Neural cell (in vitro differentiated cells): Measurements from ENCODE around the gene APBB1IP. TPM values are rescaled to one million over a fixed set of nuclear protein-coding genes. Genes with fewer than 3 reads are reported as not detected.
"Not testable (repeated sequence)": the region's sequence is repeated elsewhere in the genome, so short reads cannot be mapped to it uniquely, and the experiment has no call there.

Experiments used
- H2AFZ ChIP-seq: fragments of 200-600, 300-800 bp; sonication (generic), shearing (Covaris generic); 2 replicates; pipeline ENCODE4 v1.6.0; 2014; ENCODE audit warnings: low read depth, mild to moderate bottlenecking, antibody characterized with exemption, low read length, moderate library complexity
- H3F3A ChIP-seq: fragments of 200-600 bp; shearing (Covaris generic); 2 replicates; pipeline ENCODE4 v1.6.1; 2016; ENCODE audit warnings: mild to moderate bottlenecking, moderate library complexity, mixed read lengths, antibody characterized with exemption, low read length; ENCODE audit not compliant: insufficient read depth, poor library complexity, severe bottlenecking
- H3K27ac ChIP-seq: fragments of 200-600, 300-800 bp; sonication (generic), shearing (Covaris generic); 2 replicates; pipeline ENCODE4 v1.5.1; 2014; ENCODE audit warnings: mild to moderate bottlenecking, low read length, moderate library complexity
- H3K27me3 ChIP-seq: fragments of 300-800, 200-600 bp; sonication (generic), shearing (Covaris generic); 2 replicates; pipeline ENCODE4 v1.6.0; 2014; ENCODE audit warnings: mild to moderate bottlenecking, low read depth, low read length, moderate library complexity; ENCODE audit not compliant: insufficient read depth
- H3K36me3 ChIP-seq: fragments of 300-800, 200-600 bp; sonication (generic), shearing (Covaris generic); 2 replicates; pipeline ENCODE4 v1.5.1; 2014; ENCODE audit warnings: mild to moderate bottlenecking, antibody characterized with exemption, low read length, moderate library complexity; ENCODE audit not compliant: insufficient read depth
- H3K4me2 ChIP-seq: fragments of 300-800, 200-600 bp; sonication (generic), shearing (Covaris generic); 2 replicates; pipeline ENCODE4 v1.6.0; 2014; ENCODE audit warnings: mild to moderate bottlenecking, low read length
- H3K4me3 ChIP-seq: fragments of 300-800, 200-600 bp; sonication (generic), shearing (Covaris generic); 2 replicates; pipeline ENCODE4 v1.5.1; 2014; ENCODE audit warnings: mild to moderate bottlenecking, low read length, moderate library complexity
- H3K79me2 ChIP-seq: fragments of 200-600 bp; shearing (Covaris generic); replicated peaks from 2 replicates; pipeline ENCODE4 v1.6.0; 2014; ENCODE audit warnings: mild to moderate bottlenecking, low read length, moderate library complexity; ENCODE audit not compliant: insufficient read depth
- H3K9ac ChIP-seq: fragments of 300-800, 200-600 bp; sonication (generic), shearing (Covaris generic); 2 replicates; pipeline ENCODE4 v1.6.1; 2016; ENCODE audit warnings: mild to moderate bottlenecking, low read length, mixed read lengths
- H3K9me2 ChIP-seq: fragments of 200-600 bp; shearing (Covaris generic); 2 replicates; pipeline ENCODE4 v1.6.1; 2016; ENCODE audit warnings: mild to moderate bottlenecking, low read length, mixed read lengths; ENCODE audit not compliant: insufficient read depth
- H3K9me3 ChIP-seq: fragments of 200-600, 300-800 bp; sonication (generic), shearing (Covaris generic); 2 replicates; pipeline ENCODE4 v1.6.1; 2016; ENCODE audit warnings: mild to moderate bottlenecking, mixed run types, low read length, moderate library complexity, mixed read lengths
- H4K20me1 ChIP-seq: fragments of 200-600 bp; shearing (Covaris generic); 2 replicates; pipeline ENCODE4 v1.6.1; 2016; ENCODE audit warnings: mild to moderate bottlenecking, mixed run types; ENCODE audit not compliant: insufficient read depth
- CTCF ChIP-seq: fragments of 450-650 bp; IDR thresholded peaks from 2 replicates; pipeline ENCODE4 v1.5.1; 2014; ENCODE audit warnings: antibody characterized with exemption, mild to moderate bottlenecking, moderate library complexity; ENCODE audit not compliant: poor library complexity, severe bottlenecking
- EP300 ChIP-seq: fragments of 450-650 bp; conservative IDR thresholded peaks from 2 replicates; pipeline ENCODE4 v1.6.1; 2014; ENCODE audit warnings: antibody characterized with exemption, mild to moderate bottlenecking, moderate library complexity; ENCODE audit not compliant: poor library complexity, severe bottlenecking
- EZH2 ChIP-seq: fragments of 200-600, 300-800 bp; shearing (Covaris generic), sonication (generic); IDR thresholded peaks from 2 replicates; pipeline ENCODE4 v1.6.1; 2014; ENCODE audit warnings: antibody characterized with exemption, low read length, borderline replicate concordance, mild to moderate bottlenecking; ENCODE audit not compliant: insufficient read depth, poor library complexity, severe bottlenecking
- MXI1 ChIP-seq: fragments of 450-650 bp; conservative IDR thresholded peaks from 2 replicates; pipeline ENCODE4 v1.6.1; 2014; ENCODE audit warnings: antibody characterized with exemption, mild to moderate bottlenecking; ENCODE audit not compliant: poor library complexity, severe bottlenecking
- POLR2AphosphoS5 ChIP-seq: IDR thresholded peaks from 2 replicates; pipeline ENCODE4 v1.6.1; 2012
- RAD21 ChIP-seq: fragments of 450-650 bp; conservative IDR thresholded peaks from 2 replicates; pipeline ENCODE4 v1.6.1; 2014; ENCODE audit warnings: antibody characterized with exemption, mild to moderate bottlenecking, moderate library complexity
- REST ChIP-seq: IDR thresholded peaks from 2 replicates; pipeline ENCODE4 v1.6.1; 2012; ENCODE audit warnings: borderline replicate concordance
- SMC3 ChIP-seq: fragments of 450-650 bp; conservative IDR thresholded peaks from 2 replicates; pipeline ENCODE4 v1.6.1; 2014; ENCODE audit warnings: antibody characterized with exemption, mild to moderate bottlenecking, moderate library complexity; ENCODE audit not compliant: poor library complexity
- TAF1 ChIP-seq: IDR thresholded peaks from 2 replicates; pipeline ENCODE4 v1.6.1; 2012; ENCODE audit warnings: low read depth
- polyA plus RNA-seq: library from polyadenylated mRNA; depleted of rRNA; stranded (reverse); fragments of >200 nt; gene quantifications from 2 replicates; pipeline ENCODE4 v1.2.3, GENCODE V29; 2014

Gene APBB1IP
- polyA plus RNA-seq, 1 donor from 2014 or later: not detected

DNA sequence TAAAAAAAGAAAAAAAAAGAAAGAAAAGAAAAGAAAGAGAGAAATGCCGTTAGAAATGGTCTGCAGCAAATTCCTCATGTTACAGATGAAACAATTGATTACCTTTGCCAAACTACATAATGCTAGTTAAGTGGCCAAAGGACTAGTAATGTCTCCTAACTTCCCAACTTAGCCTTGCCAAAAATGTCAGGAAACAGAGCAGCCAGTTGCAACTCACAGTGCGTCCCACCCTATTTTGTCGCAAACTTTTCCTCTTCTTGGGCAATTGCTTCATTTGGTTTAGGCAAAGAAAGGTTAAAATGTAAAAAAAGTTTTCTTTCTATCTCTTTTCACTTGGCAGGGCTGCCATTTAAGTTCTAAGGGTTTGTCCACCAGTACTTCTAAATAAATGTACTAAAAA, 53.1 kb downstream of the APBB1IP start:
- Histone ChIP-seq H3K4me3 (no peak overlapping the region), H3K9me3 (no peaks in the 10 kb centered on the region), H3K4me2 (no peak overlapping the region), H3K9me2 (no peaks in the 10 kb centered on the region), H3F3A (no peaks in the 10 kb centered on the region), H2AFZ (no peak overlapping the region), H3K27me3 (no peaks in the 10 kb centered on the region), H4K20me1 (no peaks in the 10 kb centered on the region), H3K9ac (no peak overlapping the region), H3K27ac (no peak overlapping the region), H3K79me2 (no peaks in the 10 kb centered on the region), H3K36me3 (no peaks in the 10 kb centered on the region)
- TF ChIP-seq RAD21: no peak
- no peak for TF ChIP-seq SMC3
- no peak for TF ChIP-seq TAF1

- Histone ChIP-seq H2AFZ (no peak overlapping the region), H3F3A (no peaks in the 10 kb centered on the region), H4K20me1 (no peaks in the 10 kb centered on the region), H3K36me3 (no peaks in the 10 kb centered on the region), H3K4me2 (no peak overlapping the region), H3K9ac (no peak overlapping the region), H3K9me3 (no peaks in the 10 kb centered on the region), H3K9me2 (no peaks in the 10 kb centered on the region), H3K79me2 (no peaks in the 10 kb centered on the region), H3K27ac (no peak overlapping the region), H3K27me3 (no peaks in the 10 kb centered on the region), H3K4me3 (no peak overlapping the region)
- no peak for TF ChIP-seq RAD21
- TF ChIP-seq SMC3: no peak
- TF ChIP-seq CTCF: no peak
- TF ChIP-seq EP300: no peak
- TF ChIP-seq POLR2AphosphoS5: no peak
- TF ChIP-seq REST: no peak
- no peak for TF ChIP-seq EZH2
- TF ChIP-seq TAF1: no peak
- TF ChIP-seq MXI1: no peak
These were observed 53.8 kb downstream of the APBB1IP start for GRCh38 chr10:26491934-26492333.

GRCh38 chr10:26492725-26493124, 54.6 kb downstream of the APBB1IP start:
- not testable (repeated sequence) for H3K27ac ChIP-seq, H4K20me1 ChIP-seq, H3F3A ChIP-seq, H3K9me3 ChIP-seq, H3K79me2 ChIP-seq, H3K36me3 ChIP-seq, H3K4me3 ChIP-seq, H3K9ac ChIP-seq, H3K9me2 ChIP-seq, H3K27me3 ChIP-seq, H2AFZ ChIP-seq, H3K4me2 ChIP-seq
